Measurements from ENCODE around the gene TTC39C.

- no peak for TF ChIP-seq CTCF (IDR thresholded peaks at IDR 0.05; ENCODE audit: insufficient read depth, low read length)
- no peak for TF ChIP-seq GABPA (IDR thresholded peaks at IDR 0.05; ENCODE audit: low read depth)
- no peak for TF ChIP-seq POLR2AphosphoS5 (IDR thresholded peaks at IDR 0.05; ENCODE audit: low read depth)
- TF ChIP-seq REST (IDR thresholded peaks at IDR 0.05; ENCODE audit: insufficient replicate concordance, low read depth), result no peak
Measured at GRCh38 chr18:24027156-24027827, 12.7 kb downstream of the TTC39C start.
